Measurements from ENCODE around the gene TSPAN4.

The TSPAN4 gene

DNA sequence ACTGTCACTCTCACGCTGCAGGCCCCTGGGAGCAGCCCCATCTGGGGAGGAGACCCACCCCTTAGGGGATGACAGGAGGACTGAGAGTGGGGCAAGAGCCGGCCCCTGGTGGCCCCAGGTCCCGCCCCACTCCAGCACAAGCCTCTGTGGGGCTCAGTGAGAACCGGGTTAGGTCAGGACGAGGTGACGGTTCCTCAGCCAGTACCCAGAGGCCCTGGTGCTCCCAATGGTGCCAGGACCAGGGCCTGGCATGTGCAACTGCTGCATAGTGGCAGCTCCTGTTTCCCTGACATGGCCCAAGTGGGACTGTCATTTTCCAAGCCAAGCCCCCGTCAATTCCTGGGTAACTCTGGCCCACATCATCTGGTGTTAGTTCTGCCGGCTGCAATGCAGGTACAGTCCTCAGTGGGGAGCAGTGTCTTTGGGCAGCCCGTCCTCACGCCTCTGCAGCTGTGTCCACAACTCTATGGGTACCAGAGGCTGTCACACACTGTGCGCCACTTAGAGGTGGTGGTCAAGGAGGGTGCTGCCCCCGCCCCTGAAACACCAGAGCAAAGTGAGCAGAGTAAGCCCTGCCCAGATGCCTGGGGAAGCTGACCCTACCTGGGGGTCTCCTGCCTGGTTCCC, 52.0 kb downstream of the TSPAN4 start:
- Mint-ChIP-seq H3K27me3 (ENCODE audit: low read depth) (no peaks in the 10 kb centered on the region), H3K36me3 (ENCODE audit: low read depth) (no peaks in the 10 kb centered on the region), H3K27ac (no peak overlapping the region), H3K4me1 (ENCODE audit: low read depth) (no peaks in the 10 kb centered on the region), H3K4me3 (no peak overlapping the region), H3K9me3 (no peaks in the 10 kb centered on the region)

DNA sequence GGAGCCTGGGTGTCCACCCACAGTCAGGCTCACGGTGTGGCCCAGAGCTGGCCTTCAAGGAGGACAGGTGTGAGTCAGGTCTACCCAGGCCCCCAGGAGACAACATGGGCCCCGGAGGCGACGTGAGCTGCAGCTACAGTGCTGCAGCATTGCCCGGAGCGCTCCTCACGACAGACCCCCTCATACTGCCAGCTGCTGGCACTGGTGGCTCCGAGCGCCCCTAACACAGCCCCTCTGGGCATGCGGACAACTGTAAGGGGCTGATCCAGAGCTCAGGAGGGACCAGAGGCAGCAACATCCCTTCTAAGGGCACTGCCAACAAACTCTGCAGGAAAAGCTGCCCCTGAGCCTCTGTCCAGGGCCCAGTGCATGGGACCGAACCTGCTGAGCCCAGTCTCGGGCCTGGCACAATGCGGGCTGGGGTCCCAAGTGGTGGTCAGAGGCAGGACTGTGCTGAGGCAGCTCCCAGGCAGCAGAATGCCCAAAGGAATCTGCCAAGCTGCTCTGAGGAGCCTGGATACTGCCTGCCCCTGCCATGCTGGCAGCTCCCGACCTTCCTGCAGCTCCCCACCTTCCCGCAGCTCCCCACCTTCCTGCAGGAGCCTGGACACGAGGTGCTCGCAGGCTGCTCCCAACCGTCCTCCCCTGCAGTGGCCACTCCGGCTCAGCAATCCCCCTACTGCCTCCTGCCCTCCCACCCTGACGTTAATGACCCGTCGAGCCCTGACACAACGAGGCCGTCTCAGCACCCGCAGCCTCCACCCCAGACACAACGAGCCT, 52.9 kb downstream of the TSPAN4 start:
- no peak overlapping the region for H3K27ac Mint-ChIP-seq
- H3K4me1 Mint-ChIP-seq (ENCODE audit: low read depth) = no peaks in the 10 kb centered on the region
- H3K4me3 Mint-ChIP-seq = no peak overlapping the region

DNA sequence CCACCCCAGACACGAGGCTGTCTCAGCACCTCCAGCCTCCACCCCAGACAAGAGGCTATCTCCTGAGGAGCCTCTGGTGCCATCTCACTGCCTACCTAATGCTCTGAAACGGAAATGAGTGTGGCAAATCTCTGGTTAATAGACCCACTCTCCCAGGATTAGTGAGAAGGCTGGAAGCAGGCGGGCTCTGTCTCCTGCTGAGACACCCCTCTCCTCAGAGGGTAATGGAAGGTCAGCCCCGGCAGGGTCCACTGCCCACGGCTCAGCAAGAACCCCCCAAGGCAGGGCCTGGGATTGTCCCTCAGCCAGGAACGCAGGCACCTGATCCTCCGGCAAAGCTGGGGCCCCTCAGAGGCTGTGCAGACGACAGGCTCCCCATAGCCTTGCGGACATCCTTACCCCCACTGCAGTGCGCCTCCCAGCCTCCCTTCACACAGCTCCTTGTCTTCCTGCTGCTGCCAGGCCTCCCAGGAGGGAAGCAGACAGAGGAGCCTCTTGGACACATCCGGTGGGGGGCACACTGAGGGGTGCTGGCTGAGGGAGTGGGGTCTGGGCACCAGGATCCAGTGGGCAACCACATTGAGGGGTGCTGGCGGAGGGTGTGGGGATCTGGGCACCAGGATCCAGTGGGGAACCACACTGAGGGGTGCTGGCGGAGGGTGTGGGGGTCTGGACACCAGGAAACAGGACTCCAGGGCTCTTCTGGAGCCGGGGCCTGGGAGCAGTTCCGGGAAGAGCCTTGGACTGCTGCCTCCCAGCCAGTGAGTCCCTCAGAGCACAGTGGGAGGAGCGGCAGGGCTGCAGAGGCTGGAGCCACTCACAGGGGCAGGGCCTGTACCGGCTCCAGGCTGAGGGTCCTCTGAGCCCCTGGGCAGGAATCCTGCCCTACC, 54.8 kb downstream of the TSPAN4 start:
- Mint-ChIP-seq H3K27me3 (ENCODE audit: low read depth) (no peaks in the 10 kb centered on the region), H3K4me3 (no peak overlapping the region), H3K27ac (no peak overlapping the region), H3K4me1 (ENCODE audit: low read depth) (no peaks in the 10 kb centered on the region), H3K9me3 (no peaks in the 10 kb centered on the region), H3K36me3 (ENCODE audit: low read depth) (peaks cover 4% of the 10 kb centered on the region)

More for the DNA sequence above, 52.9 kb downstream of the TSPAN4 start:
- Mint-ChIP-seq H3K36me3 (ENCODE audit: low read depth) (no peaks in the 10 kb centered on the region), H3K9me3 (no peaks in the 10 kb centered on the region), H3K27me3 (ENCODE audit: low read depth) (no peaks in the 10 kb centered on the region)

DNA sequence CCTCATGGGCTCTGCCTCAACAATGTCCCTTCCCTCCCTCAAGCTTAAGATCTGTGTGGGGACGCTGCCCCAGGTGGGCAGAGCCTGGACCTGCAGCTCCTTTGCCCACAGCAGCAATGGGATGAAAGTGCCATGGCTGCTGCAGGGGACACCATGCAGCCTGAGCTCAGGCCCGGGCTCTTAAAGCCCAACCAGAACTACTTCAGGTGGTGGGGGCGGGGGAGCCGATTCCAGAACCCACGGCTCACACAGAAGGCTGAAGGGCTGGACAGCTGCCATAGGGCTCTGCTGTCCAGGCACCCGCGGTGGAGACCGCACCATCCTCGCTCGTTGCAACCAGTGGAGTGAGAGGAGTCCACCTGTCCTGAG, 55.5 kb downstream of the TSPAN4 start:
- Mint-ChIP-seq H3K9me3 (no peaks in the 10 kb centered on the region), H3K4me3 (no peak overlapping the region), H3K27me3 (ENCODE audit: low read depth) (no peaks in the 10 kb centered on the region), H3K4me1 (ENCODE audit: low read depth) (no peaks in the 10 kb centered on the region), H3K27ac (no peak overlapping the region), H3K36me3 (ENCODE audit: low read depth) (peaks cover 4% of the 10 kb centered on the region)

DNA sequence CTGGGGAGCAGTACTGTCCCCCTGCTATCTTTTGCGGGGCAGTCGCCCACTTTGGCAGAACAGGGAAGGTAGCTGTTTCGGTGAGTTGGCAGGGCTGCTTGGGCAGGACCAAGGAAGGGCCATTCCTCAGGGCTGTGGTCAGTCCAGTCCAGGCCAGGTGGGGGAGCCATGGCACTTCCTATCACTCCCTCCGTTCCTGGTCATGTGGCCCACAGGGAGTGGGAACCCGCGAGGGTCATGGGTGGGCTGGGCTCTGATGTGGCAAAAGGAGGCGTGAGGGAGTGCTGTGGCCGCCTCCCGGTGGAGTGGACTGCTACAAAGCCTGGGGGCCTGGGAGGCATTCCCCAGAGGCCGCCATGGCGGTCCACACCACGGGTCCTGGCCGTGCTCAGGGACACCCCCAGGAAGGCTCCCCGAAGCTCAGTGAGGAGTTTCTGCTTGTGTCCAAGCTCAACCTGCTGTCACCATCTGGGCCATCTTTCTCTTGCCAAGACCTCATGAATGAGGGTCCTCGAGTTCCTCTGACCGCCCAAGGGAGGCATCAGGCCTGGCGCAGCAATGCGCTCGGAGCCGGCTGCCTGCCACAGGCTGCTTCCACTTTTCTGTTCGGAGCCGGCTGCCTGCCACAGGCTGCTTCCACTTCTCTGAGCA, 56.0 kb downstream of the TSPAN4 start:
- Mint-ChIP-seq H3K27ac (no peak overlapping the region), H3K36me3 (ENCODE audit: low read depth) (peaks cover 4% of the 10 kb centered on the region), H3K4me1 (ENCODE audit: low read depth) (no peaks in the 10 kb centered on the region), H3K4me3 (no peak overlapping the region), H3K27me3 (ENCODE audit: low read depth) (no peaks in the 10 kb centered on the region), H3K9me3 (no peaks in the 10 kb centered on the region)

DNA sequence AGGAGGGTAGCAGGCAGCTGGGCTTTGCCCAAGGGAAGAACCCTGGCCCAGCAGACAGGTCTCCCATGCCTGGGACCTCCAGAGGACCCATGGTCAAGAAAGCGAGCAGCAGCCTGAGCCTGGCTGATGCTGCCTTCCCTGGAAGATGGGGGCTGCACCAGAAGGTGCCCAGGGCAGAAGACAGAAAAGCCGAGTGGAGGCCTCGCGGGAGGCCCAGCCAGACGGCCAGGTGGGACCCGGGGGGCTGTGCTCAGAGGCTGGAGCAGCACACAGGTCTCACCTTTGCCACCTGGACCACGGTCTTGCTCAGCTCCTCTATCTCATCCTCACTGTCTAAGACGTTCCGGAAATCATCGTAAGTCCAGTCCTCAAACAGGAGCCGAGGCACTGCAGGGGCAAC, 57.1 kb downstream of the TSPAN4 start:
- Mint-ChIP-seq H3K4me3 (no peak overlapping the region), H3K27me3 (ENCODE audit: low read depth) (no peaks in the 10 kb centered on the region), H3K9me3 (no peaks in the 10 kb centered on the region), H3K27ac (no peak overlapping the region), H3K4me1 (ENCODE audit: low read depth) (no peaks in the 10 kb centered on the region), H3K36me3 (ENCODE audit: low read depth) (peaks cover 9% of the 10 kb centered on the region)

DNA sequence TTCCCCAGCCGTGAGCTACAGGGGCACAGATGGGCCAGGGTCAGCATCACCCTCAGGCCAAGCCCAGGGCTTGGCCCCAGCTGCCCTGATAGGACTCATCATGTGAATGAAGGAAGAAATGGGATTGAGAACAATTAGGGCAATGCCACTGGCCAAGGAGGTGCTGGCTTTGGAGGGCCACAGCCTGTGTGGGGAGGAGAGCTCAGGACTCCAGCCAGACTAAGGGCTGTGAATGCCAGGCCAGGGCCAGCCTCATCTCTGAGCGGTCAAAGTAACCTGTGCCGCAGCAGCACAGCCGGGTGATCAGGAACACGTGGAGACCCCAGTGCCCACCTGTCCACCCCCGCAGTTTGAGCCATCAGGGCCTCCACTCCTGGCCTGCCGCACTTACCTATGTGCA, 57.9 kb downstream of the TSPAN4 start:
- H3K27ac Mint-ChIP-seq = no peak overlapping the region
- H3K27me3 Mint-ChIP-seq (ENCODE audit: low read depth) = no peaks in the 10 kb centered on the region
- no peaks in the 10 kb centered on the region for H3K4me1 Mint-ChIP-seq (ENCODE audit: low read depth)
- H3K4me3 Mint-ChIP-seq = no peak overlapping the region
- H3K9me3 Mint-ChIP-seq = no peaks in the 10 kb centered on the region
- peaks cover 9% of the 10 kb centered on the region for H3K36me3 Mint-ChIP-seq (ENCODE audit: low read depth)

DNA sequence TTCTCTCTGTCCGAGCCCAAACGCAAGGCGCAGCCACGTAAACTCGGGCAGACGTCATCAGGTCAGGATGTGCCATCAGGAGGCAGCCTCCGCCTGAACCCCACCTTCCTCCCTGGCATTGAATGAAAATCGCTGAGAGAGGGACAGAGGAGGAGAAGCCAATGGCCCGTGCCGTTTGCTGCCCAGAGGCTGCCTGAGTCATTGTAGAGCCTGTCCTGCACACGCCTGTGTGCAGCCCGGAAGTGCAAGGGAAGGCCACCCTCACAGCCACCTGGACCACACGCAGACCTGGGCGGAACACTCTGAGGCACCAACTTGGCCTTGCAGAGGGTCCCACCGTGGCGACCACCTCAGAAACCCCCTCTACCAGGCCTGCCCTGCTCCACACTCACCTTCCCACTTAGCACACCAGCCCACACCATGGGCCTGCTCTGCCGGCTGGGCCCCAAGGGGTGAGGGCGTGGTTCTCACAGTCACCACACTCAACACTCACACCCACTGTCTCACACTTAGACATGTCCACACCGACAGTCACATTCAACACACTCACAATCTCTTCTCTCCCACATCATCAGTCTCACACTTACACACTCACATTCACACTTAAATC, 58.9 kb downstream of the TSPAN4 start:
- Mint-ChIP-seq H3K36me3 (ENCODE audit: low read depth) (peaks cover 9% of the 10 kb centered on the region), H3K27ac (no peak overlapping the region), H3K4me1 (ENCODE audit: low read depth) (no peaks in the 10 kb centered on the region), H3K27me3 (ENCODE audit: low read depth) (no peaks in the 10 kb centered on the region), H3K4me3 (no peak overlapping the region), H3K9me3 (no peaks in the 10 kb centered on the region)

DNA sequence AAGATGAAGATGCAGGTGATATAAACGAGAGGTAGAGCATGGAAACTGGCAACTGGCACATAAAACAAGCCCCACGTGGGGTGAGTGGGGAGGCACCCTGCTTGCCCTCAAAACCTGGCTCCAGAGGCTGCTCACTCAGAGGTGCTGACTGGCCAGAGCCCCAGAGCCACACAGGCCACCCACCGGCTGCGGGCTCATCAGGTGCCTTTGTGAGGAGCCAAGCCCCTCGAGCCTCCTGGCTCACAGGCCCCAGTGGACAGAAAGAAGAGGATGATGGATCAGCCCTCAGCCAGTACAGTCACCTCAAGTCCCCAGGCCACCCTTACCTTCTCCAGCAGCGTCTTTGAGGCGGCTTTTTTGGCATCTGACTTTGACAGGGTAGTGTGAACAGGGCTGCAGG, 61.7 kb downstream of the TSPAN4 start:
- Mint-ChIP-seq H3K9me3 (no peaks in the 10 kb centered on the region), H3K36me3 (ENCODE audit: low read depth) (peaks cover 9% of the 10 kb centered on the region), H3K27me3 (ENCODE audit: low read depth) (no peaks in the 10 kb centered on the region), H3K27ac (no peak overlapping the region), H3K4me1 (ENCODE audit: low read depth) (peaks cover 6% of the 10 kb centered on the region), H3K4me3 (no peak overlapping the region)

DNA sequence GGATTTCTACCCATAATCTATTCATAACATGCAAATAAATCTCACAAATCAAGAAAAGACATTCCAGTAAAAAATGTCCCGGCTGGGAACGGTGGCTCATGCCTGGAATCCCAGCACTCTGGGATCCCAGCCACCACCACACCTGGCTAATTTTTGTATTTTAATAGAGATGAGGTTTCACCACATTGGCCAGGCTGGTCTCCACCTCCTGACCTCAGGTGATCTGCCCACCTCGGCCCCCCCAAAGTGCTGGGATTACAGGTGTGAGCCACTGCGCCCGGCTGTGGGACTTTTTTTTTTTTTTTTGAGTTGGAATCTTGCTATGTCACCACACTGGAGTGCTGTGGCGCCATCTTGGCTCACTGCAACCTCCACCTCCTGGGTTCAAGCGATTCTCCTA, 63.3 kb downstream of the TSPAN4 start:
- no peaks in the 10 kb centered on the region for H3K27me3 Mint-ChIP-seq (ENCODE audit: low read depth)
- no peak overlapping the region for H3K4me3 Mint-ChIP-seq
- H3K4me1 Mint-ChIP-seq (ENCODE audit: low read depth) = peaks cover 10% of the 10 kb centered on the region
- no peak overlapping the region for H3K27ac Mint-ChIP-seq
- peaks cover 9% of the 10 kb centered on the region for H3K36me3 Mint-ChIP-seq (ENCODE audit: low read depth)
- no peaks in the 10 kb centered on the region for H3K9me3 Mint-ChIP-seq

DNA sequence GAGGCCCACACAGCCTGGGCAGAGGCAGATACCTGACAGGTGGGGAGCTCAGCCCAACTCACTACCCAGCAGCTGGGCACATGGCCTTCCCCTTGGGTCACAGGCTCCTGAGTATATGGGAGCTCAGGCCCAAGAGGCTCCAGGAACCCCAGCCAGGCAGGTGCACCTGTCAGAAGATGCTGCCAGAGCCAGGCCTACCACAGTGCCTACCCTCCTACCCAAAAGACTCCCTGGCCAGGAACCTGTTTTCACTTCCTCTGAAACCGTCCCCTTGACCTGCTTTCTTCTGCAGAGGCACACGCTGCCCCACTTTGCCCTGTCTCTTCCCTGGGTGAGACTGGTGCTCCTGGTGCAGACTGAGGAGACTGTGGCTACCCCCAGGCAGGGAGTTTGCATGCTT, 65.0 kb downstream of the TSPAN4 start:
- Mint-ChIP-seq H3K27ac (no peak overlapping the region), H3K9me3 (no peaks in the 10 kb centered on the region), H3K36me3 (ENCODE audit: low read depth) (peaks cover 5% of the 10 kb centered on the region), H3K4me1 (ENCODE audit: low read depth) (peaks cover 15% of the 10 kb centered on the region), H3K4me3 (no peak overlapping the region), H3K27me3 (ENCODE audit: low read depth) (no peaks in the 10 kb centered on the region)

DNA sequence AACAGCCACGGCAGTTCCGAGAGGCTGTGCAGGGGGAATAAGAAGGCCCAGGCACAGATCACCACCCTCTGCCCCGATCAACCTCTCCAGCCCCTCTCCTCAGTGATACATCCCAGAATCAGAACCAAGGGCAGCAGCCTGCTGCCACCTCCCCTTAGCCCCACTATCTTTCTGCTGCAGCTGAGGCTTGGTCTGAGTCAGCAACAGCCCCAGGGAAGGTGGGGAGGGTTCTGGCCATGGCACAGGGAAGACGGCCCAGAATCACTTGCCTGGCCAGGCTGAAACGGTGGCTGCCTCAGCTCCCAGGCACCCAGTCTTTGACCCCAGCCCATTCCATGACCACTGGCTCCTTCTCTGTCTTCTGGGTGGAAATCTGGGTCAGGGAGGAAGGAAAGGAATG, 65.6 kb downstream of the TSPAN4 start:
- Mint-ChIP-seq H3K27ac (no peak overlapping the region), H3K4me3 (no peak overlapping the region), H3K9me3 (no peaks in the 10 kb centered on the region), H3K36me3 (ENCODE audit: low read depth) (peaks cover 5% of the 10 kb centered on the region), H3K27me3 (ENCODE audit: low read depth) (no peaks in the 10 kb centered on the region), H3K4me1 (ENCODE audit: low read depth) (peaks cover 15% of the 10 kb centered on the region)

DNA sequence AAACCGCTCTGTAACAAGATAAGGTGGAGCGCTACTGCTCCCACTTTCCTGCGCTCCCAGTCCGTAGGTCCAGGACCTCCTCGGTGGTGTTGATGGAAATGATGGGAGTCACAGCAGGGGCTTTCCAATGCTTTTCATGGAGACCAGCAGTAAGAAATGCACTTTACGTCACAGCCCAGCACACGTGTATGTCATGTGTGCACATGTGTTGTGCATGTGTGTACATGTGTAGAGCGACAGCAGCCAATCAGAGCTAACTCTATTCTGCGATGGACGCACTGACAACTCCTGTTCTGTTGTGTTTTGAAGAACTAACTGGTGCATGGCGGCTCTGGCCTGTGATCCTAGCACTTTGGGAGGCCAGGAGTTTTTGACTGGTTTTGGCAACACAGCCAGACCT, 66.8 kb downstream of the TSPAN4 start:
- H3K4me1 Mint-ChIP-seq (ENCODE audit: low read depth) = peaks cover 15% of the 10 kb centered on the region
- no peak overlapping the region for H3K27ac Mint-ChIP-seq
- H3K4me3 Mint-ChIP-seq = peak overlapping the region; percentile 94
- H3K9me3 Mint-ChIP-seq = no peaks in the 10 kb centered on the region
- H3K27me3 Mint-ChIP-seq (ENCODE audit: low read depth) = no peaks in the 10 kb centered on the region
- H3K36me3 Mint-ChIP-seq (ENCODE audit: low read depth) = no peaks in the 10 kb centered on the region

DNA sequence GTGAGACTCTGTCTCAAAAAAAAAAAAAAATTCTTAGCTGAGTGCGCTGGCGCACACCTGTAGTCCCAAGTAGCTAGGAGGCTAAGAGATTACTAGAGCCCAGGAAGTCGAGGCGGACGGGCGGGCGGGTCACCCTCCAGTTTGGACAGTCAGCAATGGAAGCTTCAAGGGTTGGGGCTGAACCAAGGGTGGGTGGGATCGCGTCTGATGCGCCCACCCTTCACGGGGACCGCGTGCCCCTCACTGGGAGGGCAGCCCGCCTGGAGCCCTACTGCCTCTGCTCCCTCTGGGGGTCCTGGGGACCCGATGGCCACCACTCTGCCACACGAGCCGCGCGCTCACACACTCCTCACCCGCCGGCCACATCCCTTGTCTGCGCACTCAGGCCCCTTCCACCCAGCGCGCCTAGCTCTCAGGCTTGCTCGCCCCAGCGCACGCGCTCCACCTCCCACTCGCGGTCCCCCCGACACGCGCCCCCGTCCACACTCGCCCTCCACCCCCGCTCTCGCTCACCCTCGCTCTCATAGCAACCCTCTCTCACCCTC, 67.5 kb downstream of the TSPAN4 start:
- H3K9me3 Mint-ChIP-seq = no peaks in the 10 kb centered on the region
- H3K27ac Mint-ChIP-seq = peak overlapping the region; percentile 83
- H3K4me3 Mint-ChIP-seq = peak overlapping the region; percentile 94
- H3K27me3 Mint-ChIP-seq (ENCODE audit: low read depth) = no peaks in the 10 kb centered on the region
- peaks cover 15% of the 10 kb centered on the region for H3K4me1 Mint-ChIP-seq (ENCODE audit: low read depth)
- no peaks in the 10 kb centered on the region for H3K36me3 Mint-ChIP-seq (ENCODE audit: low read depth)
